Measurements from ENCODE around the gene TFDP3. TPM values are rescaled to one million over a fixed set of nuclear protein-coding genes. Genes with fewer than 3 reads are reported as not detected.

TFDP3 gene, protein sequence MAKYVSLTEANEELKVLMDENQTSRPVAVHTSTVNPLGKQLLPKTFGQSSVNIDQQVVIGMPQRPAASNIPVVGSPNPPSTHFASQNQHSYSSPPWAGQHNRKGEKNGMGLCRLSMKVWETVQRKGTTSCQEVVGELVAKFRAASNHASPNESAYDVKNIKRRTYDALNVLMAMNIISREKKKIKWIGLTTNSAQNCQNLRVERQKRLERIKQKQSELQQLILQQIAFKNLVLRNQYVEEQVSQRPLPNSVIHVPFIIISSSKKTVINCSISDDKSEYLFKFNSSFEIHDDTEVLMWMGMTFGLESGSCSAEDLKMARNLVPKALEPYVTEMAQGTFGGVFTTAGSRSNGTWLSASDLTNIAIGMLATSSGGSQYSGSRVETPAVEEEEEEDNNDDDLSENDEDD
- total RNA-seq = under 1 TPM in 1 of 2 donors, not detected in 1; 0.14 TPM

DNA sequence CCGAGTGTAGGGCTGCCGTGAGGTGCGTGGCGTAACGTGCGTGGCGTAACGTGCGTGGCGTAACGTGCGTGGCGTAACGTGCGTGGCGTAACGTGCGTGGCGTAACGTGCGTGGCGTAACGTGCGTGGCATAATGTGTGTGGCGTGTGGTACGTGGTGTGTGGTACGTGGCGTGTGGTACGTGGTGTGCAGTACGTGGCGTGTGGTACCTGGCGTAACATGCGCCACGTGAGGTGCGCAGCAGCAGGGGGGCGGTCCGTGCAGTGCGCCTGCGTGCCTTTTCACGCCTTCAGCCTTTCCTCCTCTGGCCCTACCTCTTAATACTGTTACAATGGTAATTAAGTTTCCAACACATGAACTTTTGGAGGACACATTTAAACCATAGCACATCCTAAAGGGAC lies at the start of gene TFDP3:
TSS of gene TFDP3 (minus strand) at position 26 of the 400 bp plus-strand sequence. CDS start 95 bp downstream, outside the sequence.
- ATAC-seq (no peak), DNase-seq (ENCODE audit: low spot score in 2 of 2) (no peak)
- no peaks in the 10 kb centered on the region for H3K36me3 Mint-ChIP-seq
- no peak within 1 kb of the TSS for H3K27ac Mint-ChIP-seq
- H3K9me3 Mint-ChIP-seq = no peaks in the 10 kb centered on the region

DNA sequence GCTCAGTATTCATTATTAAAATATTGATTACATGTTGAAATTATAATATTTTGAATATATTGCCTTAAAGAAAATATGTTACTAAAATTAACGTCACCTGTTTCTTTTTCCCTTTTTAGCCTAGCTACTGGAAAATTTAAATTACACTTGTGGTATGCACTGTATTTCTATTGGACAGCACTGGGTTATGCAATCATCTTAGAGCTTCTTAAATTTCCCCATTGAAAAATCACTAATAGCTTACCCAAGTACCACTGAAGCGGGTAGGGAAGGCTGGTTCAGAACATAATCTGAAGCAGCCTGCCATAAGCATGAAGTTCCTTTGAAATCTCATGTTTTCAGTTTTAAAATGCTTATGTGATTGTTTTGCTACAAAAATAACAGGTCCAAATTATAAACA lies 49.5 kb upstream of the TFDP3 start:
- DNase-seq (ENCODE audit: low spot score in 2 of 2) (no peak), ATAC-seq (no peak)
- Mint-ChIP-seq H3K9me3 (no peaks in the 10 kb centered on the region), H3K27ac (no peak overlapping the region), H3K36me3 (no peaks in the 10 kb centered on the region)

DNA sequence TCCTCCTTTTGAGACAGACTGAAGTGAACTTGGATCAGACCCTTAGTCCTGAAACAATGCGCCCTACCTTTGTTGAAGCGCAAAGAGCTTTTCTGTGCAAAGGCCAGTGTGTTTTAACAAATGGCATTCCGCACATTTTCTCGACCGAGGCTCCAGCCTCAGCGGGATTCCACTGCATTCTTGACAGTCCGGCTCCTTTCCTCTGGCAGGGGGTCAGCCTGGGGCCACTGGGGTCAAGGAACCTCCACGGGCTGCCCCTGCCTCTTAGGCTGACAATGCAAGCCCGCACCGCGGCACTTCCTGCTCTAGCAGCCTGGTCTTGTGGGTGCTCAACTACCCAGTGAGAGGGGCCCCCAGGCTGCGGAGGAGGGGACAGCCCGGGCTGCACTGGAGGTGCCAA lies 47.2 kb upstream of the TFDP3 start:
- no peak for DNase-seq (ENCODE audit: low spot score in 2 of 2)
- no peaks in the 10 kb centered on the region for H3K36me3 Mint-ChIP-seq
- no peak for ATAC-seq
- no peak overlapping the region for H3K27ac Mint-ChIP-seq
- H3K9me3 Mint-ChIP-seq = no peaks in the 10 kb centered on the region

DNA sequence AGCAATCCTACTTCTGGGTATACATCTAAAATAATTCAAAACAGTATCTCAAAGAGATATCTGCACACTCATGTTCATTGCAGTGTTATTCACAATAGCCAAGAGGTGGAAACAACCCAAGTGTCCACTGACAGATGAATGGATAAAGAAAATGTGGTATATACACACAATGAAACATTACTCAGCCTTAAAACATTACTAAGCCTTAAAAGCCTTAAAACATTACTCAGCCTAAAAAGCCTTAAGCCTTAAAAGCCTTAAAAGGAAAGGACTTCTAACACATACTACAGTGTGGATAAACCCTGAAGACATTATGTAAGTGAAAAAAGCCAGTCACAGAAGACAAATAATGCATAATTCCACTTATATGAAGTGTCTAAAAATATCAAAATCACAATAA lies 40.3 kb upstream of the TFDP3 start:
- DNase-seq (ENCODE audit: low spot score in 2 of 2) (no peak), ATAC-seq (no peak)
- H3K36me3 Mint-ChIP-seq = no peaks in the 10 kb centered on the region
- no peak overlapping the region for H3K27ac Mint-ChIP-seq
- no peaks in the 10 kb centered on the region for H3K9me3 Mint-ChIP-seq

DNA sequence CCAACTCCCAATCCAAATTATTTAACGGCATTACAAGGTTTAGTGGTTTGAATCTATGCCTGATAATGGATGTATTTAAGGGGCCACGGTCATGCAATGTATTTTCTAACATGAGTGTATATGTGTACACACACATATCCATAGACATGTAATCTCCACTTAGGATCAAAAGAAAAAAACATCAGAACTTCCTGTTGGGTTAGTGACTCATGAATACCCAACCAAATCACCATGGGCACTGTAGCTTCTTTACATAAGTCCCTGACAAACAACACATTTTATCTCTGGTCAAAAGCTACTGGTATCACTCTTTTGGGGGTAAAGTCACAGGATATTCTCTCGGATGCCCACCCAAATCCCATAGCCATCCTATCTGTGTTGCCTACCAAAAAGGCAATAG lies 36.5 kb upstream of the TFDP3 start:
- H3K27ac Mint-ChIP-seq = no peak overlapping the region
- H3K9me3 Mint-ChIP-seq = no peaks in the 10 kb centered on the region
- ATAC-seq (no peak), DNase-seq (ENCODE audit: low spot score in 2 of 2) (no peak)
- no peaks in the 10 kb centered on the region for H3K36me3 Mint-ChIP-seq

DNA sequence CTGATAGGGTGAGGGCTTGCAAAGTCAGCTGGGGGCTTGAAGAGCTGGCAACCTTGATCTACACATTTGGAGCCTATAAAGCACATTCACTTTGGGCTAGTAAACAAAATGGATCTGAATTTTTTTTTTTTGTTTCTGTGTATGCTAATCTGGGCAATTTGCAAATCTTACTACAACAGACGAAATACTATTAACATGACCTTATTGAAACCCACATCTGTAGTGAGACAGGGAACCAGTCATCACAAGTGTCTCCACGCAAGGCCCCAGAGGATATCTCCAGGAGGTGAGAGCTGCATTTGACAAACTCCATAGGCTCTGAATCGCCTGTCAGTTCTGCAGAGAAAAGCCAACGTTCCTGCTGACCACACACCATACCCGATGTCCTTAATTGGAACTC lies 33.0 kb upstream of the TFDP3 start:
- no peak for DNase-seq (ENCODE audit: low spot score in 2 of 2)
- Mint-ChIP-seq H3K27ac (no peak overlapping the region), H3K36me3 (no peaks in the 10 kb centered on the region), H3K9me3 (peaks cover 0 to 5% of the 10 kb centered on the region in 2 donors)
- ATAC-seq = no peak

DNA sequence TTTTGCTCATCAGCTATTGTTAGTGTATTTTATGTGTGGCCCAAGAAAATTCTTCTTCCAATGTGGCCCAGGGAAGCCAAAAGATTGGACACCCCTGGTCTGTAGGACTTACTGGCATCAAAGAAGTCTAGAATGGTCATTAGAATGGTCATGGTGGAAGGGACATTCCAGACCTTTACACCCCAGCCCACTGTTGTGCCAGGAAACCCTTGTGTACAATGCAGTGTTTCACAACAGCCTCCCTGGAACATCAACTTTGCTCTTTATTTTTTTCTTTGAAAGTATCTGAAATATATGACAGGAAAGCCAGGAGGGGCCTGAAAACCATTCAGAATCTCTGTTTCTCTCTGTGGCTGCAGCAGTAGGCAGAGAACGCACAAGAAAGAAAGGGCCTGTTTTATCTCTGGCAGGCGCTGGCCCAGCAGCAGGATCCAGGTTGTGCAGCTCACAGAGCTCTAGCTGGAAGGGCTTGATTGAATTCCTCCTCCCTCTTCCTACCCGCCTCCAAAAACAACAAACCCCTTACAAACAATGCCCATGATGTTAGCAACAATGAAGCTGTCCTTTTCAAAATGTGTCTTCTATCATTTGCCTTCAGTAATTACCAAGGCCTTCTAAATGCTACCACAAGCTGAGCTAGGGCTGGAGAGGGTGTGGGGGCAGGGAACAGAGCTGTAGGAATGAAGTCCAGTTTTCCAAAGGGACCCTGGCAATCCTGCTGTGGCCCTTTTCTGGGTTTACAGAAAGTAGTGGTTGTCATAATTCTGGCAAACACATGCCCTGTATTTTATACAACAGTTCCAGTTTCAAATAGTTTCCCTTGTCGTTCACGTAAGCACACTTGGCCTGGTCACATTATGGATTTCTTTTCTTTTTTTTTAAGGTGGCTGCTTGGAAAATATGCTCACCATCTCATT lies 32.3 kb upstream of the TFDP3 start:
- H3K27ac Mint-ChIP-seq = no peak overlapping the region
- no peak for ATAC-seq
- no peaks in the 10 kb centered on the region for H3K36me3 Mint-ChIP-seq
- peaks cover 0 to 9% of the 10 kb centered on the region in 2 donors for H3K9me3 Mint-ChIP-seq
- no peak for DNase-seq (ENCODE audit: low spot score in 2 of 2)

DNA sequence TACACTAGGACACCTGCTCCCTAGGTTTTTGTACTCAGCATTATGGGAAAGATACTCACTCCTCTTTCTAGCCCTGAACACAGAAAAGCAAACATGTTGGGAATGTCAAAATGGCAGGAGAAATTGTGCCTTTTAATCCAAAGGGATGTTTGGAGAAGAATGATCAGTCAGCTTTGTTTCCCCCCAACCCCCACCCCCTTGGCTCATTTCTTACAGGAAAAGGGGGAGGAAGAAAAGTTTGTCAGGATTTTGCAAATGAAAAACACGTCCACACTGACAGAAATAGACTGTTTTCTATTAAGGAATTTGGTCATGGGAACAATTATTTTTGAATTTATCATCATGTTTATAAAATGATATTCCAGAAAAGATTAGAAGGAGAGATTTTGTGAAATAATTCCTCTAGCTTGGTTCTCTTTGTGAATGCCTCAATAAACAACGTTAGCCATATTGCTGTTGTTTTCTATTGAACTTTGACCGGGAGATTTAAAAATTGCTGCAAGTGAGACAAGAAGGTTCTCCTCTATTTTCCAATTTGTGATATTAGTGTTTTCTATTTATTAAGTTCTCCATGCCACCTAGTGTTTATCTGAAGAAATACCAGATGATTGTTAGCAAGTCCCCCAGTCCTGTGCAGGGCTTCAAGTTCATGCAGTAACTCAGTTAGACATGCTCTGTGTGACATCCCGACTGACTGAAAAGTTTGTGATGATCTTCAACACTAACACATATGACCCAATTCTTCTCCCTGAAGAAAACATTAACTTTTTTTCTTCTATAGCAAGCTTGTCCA lies 31.3 kb upstream of the TFDP3 start:
- Mint-ChIP-seq H3K27ac (no peak overlapping the region), H3K9me3 (peaks cover 0 to 9% of the 10 kb centered on the region in 2 donors), H3K36me3 (no peaks in the 10 kb centered on the region)
- ATAC-seq = no peak
- no peak for DNase-seq (ENCODE audit: low spot score in 2 of 2)

DNA sequence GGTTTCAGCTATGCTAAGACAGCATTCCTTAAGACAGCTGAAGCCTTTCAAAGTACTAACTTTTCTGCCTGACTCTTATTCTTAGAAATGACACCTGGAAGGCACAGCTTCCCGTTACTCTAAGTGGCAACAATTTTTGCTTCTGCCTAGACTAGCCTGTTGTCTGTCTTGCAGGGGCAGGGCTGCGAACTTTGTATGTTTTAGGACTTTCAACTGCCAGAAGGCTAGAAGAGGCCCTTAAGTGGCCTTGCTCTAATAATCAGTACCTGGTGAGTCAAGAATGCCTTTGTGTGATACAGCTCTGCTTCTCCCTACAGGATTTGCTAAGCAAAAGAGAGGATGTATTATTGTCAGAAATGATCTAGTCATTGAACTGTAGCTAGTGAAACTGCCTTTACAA lies 30.0 kb upstream of the TFDP3 start:
- Mint-ChIP-seq H3K27ac (no peak overlapping the region), H3K9me3 (peaks cover 0 to 9% of the 10 kb centered on the region in 2 donors), H3K36me3 (no peaks in the 10 kb centered on the region)
- no peak for DNase-seq (ENCODE audit: low spot score in 2 of 2)
- no peak for ATAC-seq

DNA sequence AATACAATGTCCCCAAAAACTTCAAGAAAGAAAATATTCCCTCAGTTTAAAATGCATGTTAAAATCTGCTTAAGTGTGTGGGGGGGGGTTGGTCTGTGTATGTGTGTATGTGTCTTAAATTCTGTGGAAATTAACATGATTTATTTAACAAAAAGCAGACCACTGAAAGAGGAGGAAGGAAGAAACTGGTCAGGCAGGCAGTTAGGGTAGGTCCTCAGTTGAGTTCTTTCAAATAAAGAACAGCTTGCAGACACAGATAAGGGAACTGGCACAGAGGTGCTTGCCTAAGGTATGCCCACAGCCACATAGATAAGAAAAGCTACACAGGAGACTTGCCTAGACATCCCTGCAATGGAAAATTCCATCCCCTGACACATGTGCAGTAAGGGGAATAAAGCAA lies 28.8 kb upstream of the TFDP3 start:
- Mint-ChIP-seq H3K9me3 (peaks cover 0 to 9% of the 10 kb centered on the region in 2 donors), H3K27ac (no peak overlapping the region), H3K36me3 (no peaks in the 10 kb centered on the region)
- DNase-seq (ENCODE audit: low spot score in 2 of 2) (no peak), ATAC-seq (no peak)

DNA sequence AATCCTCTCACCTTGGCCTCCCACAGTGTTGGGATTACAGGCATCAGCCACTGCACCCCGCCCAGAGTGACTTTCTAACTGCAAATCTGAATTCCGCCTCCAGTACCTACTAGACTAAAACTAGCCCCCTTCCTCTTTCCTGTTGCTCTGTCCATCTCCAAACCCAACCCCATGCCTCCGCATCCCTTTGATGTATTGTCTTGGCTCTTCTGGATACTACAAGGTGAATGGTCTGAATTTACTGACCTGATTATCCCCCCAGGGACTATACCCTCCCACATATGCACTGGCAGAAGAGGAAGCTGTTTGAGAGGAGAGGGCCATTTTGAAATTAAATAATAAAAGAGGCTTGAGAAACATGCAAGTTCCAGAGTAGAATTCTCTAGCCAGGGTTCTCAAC lies 17.7 kb upstream of the TFDP3 start:
- H3K9me3 Mint-ChIP-seq = no peaks in the 10 kb centered on the region
- ATAC-seq (no peak), DNase-seq (ENCODE audit: low spot score in 2 of 2) (no peak)
- no peaks in the 10 kb centered on the region for H3K36me3 Mint-ChIP-seq
- H3K27ac Mint-ChIP-seq = no peak overlapping the region

DNA sequence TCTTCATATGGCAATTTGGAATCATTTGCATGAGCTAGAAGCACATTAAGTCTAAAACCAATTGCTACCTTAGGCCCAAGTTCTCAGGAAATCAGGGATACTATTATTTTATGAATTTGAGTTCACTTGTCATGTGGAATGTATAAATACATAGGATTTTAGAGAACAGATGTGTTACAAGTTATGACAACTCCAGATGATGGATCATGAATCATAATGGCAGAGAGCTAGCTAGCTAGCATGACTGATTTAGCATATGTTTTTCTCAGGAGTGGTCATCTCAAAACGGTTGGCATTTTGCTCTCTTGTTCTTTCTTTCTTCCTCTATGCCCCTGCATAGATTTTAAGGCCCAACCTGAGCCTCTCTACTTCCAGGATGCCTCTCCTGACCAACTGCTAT lies 14.2 kb upstream of the TFDP3 start:
- no peak for DNase-seq (ENCODE audit: low spot score in 2 of 2)
- no peak for ATAC-seq
- Mint-ChIP-seq H3K27ac (no peak overlapping the region), H3K36me3 (no peaks in the 10 kb centered on the region), H3K9me3 (no peaks in the 10 kb centered on the region)

DNA sequence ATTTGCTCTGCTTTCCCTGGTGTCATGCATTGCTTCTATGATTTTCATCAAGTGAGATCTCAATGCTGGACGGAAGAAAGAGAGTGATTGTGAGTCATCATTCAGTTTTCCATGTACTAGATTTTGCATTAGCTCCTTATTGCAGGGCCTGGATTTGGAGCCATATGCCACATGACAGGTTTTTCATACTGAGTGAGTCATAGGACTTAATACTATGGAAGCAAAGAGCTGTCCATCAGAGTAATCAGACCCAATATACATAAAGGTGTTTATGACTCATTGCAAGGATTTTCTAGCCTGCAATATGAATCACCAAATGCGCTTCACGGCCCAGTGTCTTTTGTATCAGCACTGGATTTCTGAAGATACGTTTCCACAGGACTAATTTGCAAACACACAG lies 11.2 kb upstream of the TFDP3 start:
- Mint-ChIP-seq H3K36me3 (no peaks in the 10 kb centered on the region), H3K9me3 (no peaks in the 10 kb centered on the region), H3K27ac (no peak overlapping the region)
- ATAC-seq = no peak
- no peak for DNase-seq (ENCODE audit: low spot score in 2 of 2)

DNA sequence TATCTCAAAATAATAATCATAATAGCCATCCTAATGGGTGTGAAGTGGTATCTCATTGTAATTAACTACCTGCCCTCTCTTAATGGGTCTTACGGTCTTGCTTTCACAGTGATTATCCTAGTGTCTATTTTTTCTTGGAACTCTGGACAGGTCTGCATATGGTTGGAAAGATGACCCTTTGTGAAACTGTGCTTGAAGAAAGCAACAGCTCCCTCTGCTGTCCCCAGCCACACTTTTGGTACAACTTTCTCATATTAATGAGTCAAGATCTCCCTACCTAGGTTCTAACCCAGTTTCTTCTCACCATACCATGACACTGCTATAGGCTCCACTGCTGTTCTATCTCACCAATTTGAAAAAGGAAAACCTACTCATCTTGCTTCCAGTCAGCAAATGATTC lies 2.4 kb downstream of the TFDP3 start:
- no peaks in the 10 kb centered on the region for H3K36me3 Mint-ChIP-seq
- DNase-seq (ENCODE audit: low spot score in 2 of 2) (no peak), ATAC-seq (no peak)
- H3K9me3 Mint-ChIP-seq = no peaks in the 10 kb centered on the region
- no peak overlapping the region for H3K27ac Mint-ChIP-seq

DNA sequence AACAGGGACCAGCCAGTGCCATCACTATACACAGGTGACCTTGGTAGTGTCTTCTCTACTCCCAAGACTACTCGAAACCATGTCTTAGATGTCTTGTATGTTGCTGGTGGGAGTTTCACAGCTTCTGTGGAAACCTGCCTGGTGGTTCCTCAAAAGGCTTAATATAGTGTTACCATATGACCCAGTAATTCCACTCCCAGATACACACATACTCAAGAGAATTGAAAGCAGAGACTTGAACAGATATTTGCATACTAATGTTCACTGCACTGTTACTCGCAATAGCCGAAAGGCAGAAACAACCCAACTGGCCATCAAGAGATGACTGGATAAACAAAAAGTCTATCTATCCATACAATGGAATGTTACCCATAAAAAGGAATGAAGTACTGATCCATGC lies 3.1 kb downstream of the TFDP3 start:
- DNase-seq (ENCODE audit: low spot score in 2 of 2) (no peak), ATAC-seq (no peak)
- Mint-ChIP-seq H3K27ac (no peak overlapping the region), H3K9me3 (no peaks in the 10 kb centered on the region), H3K36me3 (no peaks in the 10 kb centered on the region)

DNA sequence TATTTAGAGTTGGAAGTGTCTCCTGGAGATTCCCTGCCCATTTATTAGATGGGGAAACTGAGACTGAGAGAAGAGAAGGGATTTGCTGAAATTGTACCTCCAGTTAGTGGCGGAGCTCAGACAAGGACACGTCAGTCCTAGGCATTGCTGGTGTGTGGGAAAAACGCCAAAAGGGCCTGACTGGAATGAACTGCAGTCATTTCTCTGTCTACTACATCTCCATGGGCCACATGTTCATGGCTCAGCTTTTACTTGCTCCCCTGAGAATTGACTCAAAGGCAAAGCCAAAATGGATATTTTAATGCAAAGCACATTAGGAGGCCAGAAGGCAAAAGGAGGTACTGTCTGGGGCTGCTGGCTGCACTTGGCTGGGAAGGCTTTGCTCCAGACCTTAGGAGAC lies 3.9 kb downstream of the TFDP3 start:
- Mint-ChIP-seq H3K36me3 (no peaks in the 10 kb centered on the region), H3K9me3 (no peaks in the 10 kb centered on the region), H3K27ac (no peak overlapping the region)
- DNase-seq (ENCODE audit: low spot score in 2 of 2) (no peak), ATAC-seq (no peak)

DNA sequence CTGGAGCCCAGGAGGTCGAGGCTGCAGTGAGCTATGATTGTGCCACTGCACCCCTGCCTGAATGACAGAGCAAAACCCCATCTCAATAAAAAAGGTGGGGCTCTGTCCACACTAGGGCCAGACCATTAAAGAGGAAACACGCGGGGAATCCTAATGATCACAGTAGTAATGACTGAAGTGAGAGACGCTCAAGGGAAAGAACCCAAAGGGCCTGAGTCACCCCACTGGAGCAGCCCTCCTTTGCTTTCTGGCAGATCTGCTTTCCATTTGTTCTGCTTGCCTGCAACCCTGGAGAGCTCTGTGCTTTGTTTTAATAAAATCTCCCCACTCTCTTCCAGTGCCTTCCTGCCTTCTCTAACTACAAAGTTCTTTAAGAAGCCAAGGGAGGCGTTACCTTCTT lies 5.0 kb downstream of the TFDP3 start:
- Mint-ChIP-seq H3K27ac (no peak overlapping the region), H3K36me3 (no peaks in the 10 kb centered on the region), H3K9me3 (no peaks in the 10 kb centered on the region)
- ATAC-seq = no peak
- no peak for DNase-seq (ENCODE audit: low spot score in 2 of 2)

Measured in activated naive CD4-positive, alpha-beta T cell treated with anti-CD3 and anti-CD28 coated beads, Interleukin-2, amount 50 U/mL, for 72 hours (primary cell).